NCI-H69 (cell line): ENCODE measurements around the gene TBCK.
A peak's percentile ranks its signal among the peaks of the same experiment; 100 is the strongest.

Experiments used
- DNase-seq: peaks from one replicate; lab custom pipeline; 2025; lab: John Stamatoyannopoulos, UW

The TBCK gene

GRCh38 chr4:106286611-106287010 is 29.4 kb downstream of the TBCK start:
- no peak for DNase-seq

GRCh38 chr4:106284227-106284626 is 31.8 kb downstream of the TBCK start:
- no peak for DNase-seq

- no peak for DNase-seq
Observed at GRCh38 chr4:106277140-106277675, 38.8 kb downstream of the TBCK start.

GRCh38 chr4:106273831-106274230 is 42.2 kb downstream of the TBCK start:
- no peak for DNase-seq

- DNase-seq, result no peak
Observed at GRCh38 chr4:106270736-106271135, 45.3 kb downstream of the TBCK start.

GRCh38 chr4:106269711-106270110 is 46.3 kb downstream of the TBCK start:
- no peak for DNase-seq

GRCh38 chr4:106268786-106269185 is 47.2 kb downstream of the TBCK start:
- no peak for DNase-seq

- peak; percentile 37 for DNase-seq
Observed at GRCh38 chr4:106266201-106266600, 49.8 kb downstream of the TBCK start.

- peak; percentile 1 for DNase-seq
Observed at GRCh38 chr4:106264331-106264728, 51.7 kb downstream of the TBCK start.

- DNase-seq, result no peak
Observed at GRCh38 chr4:106263594-106264330, 52.2 kb downstream of the TBCK start.

GRCh38 chr4:106261980-106262379 is 54.0 kb downstream of the TBCK start:
- DNase-seq, result no peak

GRCh38 chr4:106258145-106259045 is 57.6 kb downstream of the TBCK start:
- no peak for DNase-seq

GRCh38 chr4:106256190-106256589 is 59.8 kb downstream of the TBCK start:
- no peak for DNase-seq

- no peak for DNase-seq
Observed at GRCh38 chr4:106255195-106255594, 60.8 kb downstream of the TBCK start.

GRCh38 chr4:106253364-106254129 is 62.5 kb downstream of the TBCK start:
- no peak for DNase-seq

GRCh38 chr4:106247600-106247999 is 68.4 kb downstream of the TBCK start:
- no peak for DNase-seq

GRCh38 chr4:106246441-106246840 is 69.6 kb downstream of the TBCK start:
- no peak for DNase-seq

GRCh38 chr4:106245176-106245575 is 70.8 kb downstream of the TBCK start:
- DNase-seq, result no peak

- DNase-seq, result no peak
Observed at GRCh38 chr4:106240699-106241098, 75.3 kb downstream of the TBCK start.

- DNase-seq, result peak; percentile 43
Observed at GRCh38 chr4:106238820-106239420, 77.1 kb downstream of the TBCK start.

- DNase-seq, result no peak
Observed at GRCh38 chr4:106231931-106232330, 84.1 kb downstream of the TBCK start.

- DNase-seq, result no peak
Observed at GRCh38 chr4:106222548-106222947, 93.5 kb downstream of the TBCK start.
